ENCODE measurements around the gene KCNN3. TPM values are rescaled to one million over a fixed set of nuclear protein-coding genes. Genes with fewer than 3 reads are reported as not detected.

KCNN3 gene
- polyA plus RNA-seq, 1 donor from 2014 or later = 2.2 TPM

- Histone ChIP-seq H3K9ac (ENCODE audit: low read length) (no peak overlapping the region), H2AFZ (ENCODE audit: low read depth, low read length) (no peak overlapping the region)
Measured at GRCh38 chr1:154774175-154774855, 95.8 kb downstream of the KCNN3 start.

GRCh38 chr1:154773551-154773950, 96.5 kb downstream of the KCNN3 start:
- no peaks in the 10 kb centered on the region for H3K9me3 ChIP-seq (ENCODE audit: low read length)
- no peaks in the 10 kb centered on the region for H3K27me3 ChIP-seq (ENCODE audit: insufficient read depth, low read depth, low read length)
- H3K79me2 ChIP-seq (replicated peaks; ENCODE audit: insufficient read depth, low read length) = no peaks in the 10 kb centered on the region
- no peaks in the 10 kb centered on the region for H3F3A ChIP-seq (ENCODE audit: insufficient read depth, low read length, poor library complexity, severe bottlenecking)
- no peaks in the 10 kb centered on the region for H3K36me3 ChIP-seq (ENCODE audit: insufficient read depth, low read length)
- H3K4me3 ChIP-seq (ENCODE audit: low read length) = no peak overlapping the region
- no peak overlapping the region for H3K9ac ChIP-seq (ENCODE audit: low read length)
- no peak overlapping the region for H3K27ac ChIP-seq (ENCODE audit: low read length)
- no peak overlapping the region for H2AFZ ChIP-seq (ENCODE audit: low read depth, low read length)
- H3K9me2 ChIP-seq (ENCODE audit: insufficient read depth, low read length) = no peaks in the 10 kb centered on the region
- H3K4me2 ChIP-seq (ENCODE audit: low read length) = no peak overlapping the region
- no peaks in the 10 kb centered on the region for H4K20me1 ChIP-seq (ENCODE audit: insufficient read depth)
- TF ChIP-seq RAD21 (conservative IDR thresholded peaks at IDR 0.05) = no peak
- TF ChIP-seq CTCF (IDR thresholded peaks at IDR 0.05; ENCODE audit: poor library complexity, severe bottlenecking) = no peak
- no peak for TF ChIP-seq SMC3 (conservative IDR thresholded peaks at IDR 0.05; ENCODE audit: poor library complexity)
- no peak for TF ChIP-seq EZH2 (IDR thresholded peaks at IDR 0.05; ENCODE audit: borderline replicate concordance, insufficient read depth, low read length, poor library complexity, severe bottlenecking)
- no peak for TF ChIP-seq TAF1 (IDR thresholded peaks at IDR 0.05; ENCODE audit: low read depth)
- no peak for TF ChIP-seq REST (IDR thresholded peaks at IDR 0.05; ENCODE audit: borderline replicate concordance)
- TF ChIP-seq EP300 (conservative IDR thresholded peaks at IDR 0.05; ENCODE audit: poor library complexity, severe bottlenecking) = no peak

More at GRCh38 chr1:154774175-154774855, 95.8 kb downstream of the KCNN3 start:
- H3K4me3 ChIP-seq (ENCODE audit: low read length) = no peak overlapping the region
- no peaks in the 10 kb centered on the region for H3K27me3 ChIP-seq (ENCODE audit: insufficient read depth, low read depth, low read length)
- no peak overlapping the region for H3K4me2 ChIP-seq (ENCODE audit: low read length)
- H3K27ac ChIP-seq (ENCODE audit: low read length) = peak overlapping the region; percentile 84
- no peaks in the 10 kb centered on the region for H3K9me2 ChIP-seq (ENCODE audit: insufficient read depth, low read length)
- H3K79me2 ChIP-seq (replicated peaks; ENCODE audit: insufficient read depth, low read length) = no peaks in the 10 kb centered on the region
- H3F3A ChIP-seq (ENCODE audit: insufficient read depth, low read length, poor library complexity, severe bottlenecking) = no peaks in the 10 kb centered on the region
- no peaks in the 10 kb centered on the region for H4K20me1 ChIP-seq (ENCODE audit: insufficient read depth)
- no peaks in the 10 kb centered on the region for H3K9me3 ChIP-seq (ENCODE audit: low read length)
- no peaks in the 10 kb centered on the region for H3K36me3 ChIP-seq (ENCODE audit: insufficient read depth, low read length)
- TF ChIP-seq POLR2AphosphoS5 (IDR thresholded peaks at IDR 0.05) (no peak), SMC3 (conservative IDR thresholded peaks at IDR 0.05; ENCODE audit: poor library complexity) (no peak), CTCF (IDR thresholded peaks at IDR 0.05; ENCODE audit: poor library complexity, severe bottlenecking) (peak; percentile 11), REST (IDR thresholded peaks at IDR 0.05; ENCODE audit: borderline replicate concordance) (no peak)
